K562 (cell line): Measurements from ENCODE around the gene KPNA1. TPM values are rescaled to one million over a fixed set of nuclear protein-coding genes. Genes with fewer than 3 reads are reported as not detected.
A peak's percentile ranks its signal among the peaks of the same experiment; 100 is the strongest.

Experiments used
- ATAC-seq: fragments of 200-7000 bp; cut with Tn5 transposase; 3 replicates; pipeline ENCODE4 v1.9.1; 2020; ENCODE audit warnings: moderate library complexity
- BruUV-seq: library from RNA; stranded (reverse); fragments of 400-500 nt; replicated peaks from 2 replicates; lab custom pipeline; 2021; lab: Mats Ljungman, UMichigan
- CTCF ChIA-PET: fragments of 300-600 bp; formaldehyde crosslinking; extraction: SDS; loops from one replicate; lab custom pipeline; 2021; ENCODE audit warnings: low intra/inter-chr PET ratio; lab: Yijun Ruan, JAX
- POLR2A ChIA-PET: fragments of 300-600, 350-650 bp; sonication (Branson Sonifier 250); formaldehyde crosslinking; extraction: SDS; loops from one replicate; lab custom pipeline; 2021; ENCODE audit warnings: antibody characterized with exemption, inconsistent platforms; lab: Yijun Ruan, JAX
- DNase-seq, 4 experiments: peaks; one replicate each; pipeline versions ENCODE4 v3.0.0 to v3.0.0-alpha.2; 2011 to 2018; ENCODE audit warnings: low spot score in 3 of 4, mixed read lengths in 3 of 4; ENCODE audit errors: extremely low read depth in 1 of 4
- FAIRE-seq: peaks from 2 replicates; lab custom pipeline; 2011; peaks lifted over from hg19 to GRCh38; lab: Jason Lieb, UNC
- H2AFZ ChIP-seq: 2 replicates; pipeline ENCODE4 v1.6.0; 2011; ENCODE audit warnings: low read depth, low read length, control low read depth, inconsistent platforms
- H3K27ac ChIP-seq: fragments of 200-600 bp; 3 replicates; pipeline ENCODE4 v1.8.0; 2011; ENCODE audit warnings: low read depth, mild to moderate bottlenecking, control low read depth, inconsistent platforms, low read length, moderate library complexity, mixed read lengths; ENCODE audit errors: extremely low read depth
- H3K27me3 ChIP-seq, 2 experiments: fragments of 300-600 bp in 1 of 2; 2 replicates in 1 of 2; 3 replicates in 1 of 2; pipeline versions ENCODE4 v1.6.0 to v1.8.0; 2011; ENCODE audit warnings: inconsistent platforms in 2 of 2, low read length in 2 of 2, mild to moderate bottlenecking in 1 of 2, mixed read lengths in 1 of 2, moderate library complexity in 1 of 2; ENCODE audit not compliant: control insufficient read depth in 2 of 2, insufficient read depth in 2 of 2
- H3K36me3 ChIP-seq: fragments of 300-600 bp; 3 replicates; pipeline ENCODE4 v1.8.0; 2011; ENCODE audit warnings: mild to moderate bottlenecking, low read length, inconsistent platforms; ENCODE audit not compliant: control insufficient read depth, insufficient read depth
- H3K4me1 ChIP-seq, 2 experiments: fragments of 200-600 bp in 1 of 2; replicated peaks in 1 of 2; 2 replicates in 1 of 2; 3 replicates in 1 of 2; pipeline versions ENCODE4 v1.5.1 to v1.8.0; 2011; ENCODE audit warnings: inconsistent platforms in 2 of 2, low read length in 2 of 2, mild to moderate bottlenecking in 1 of 2, mixed read lengths in 1 of 2, moderate library complexity in 1 of 2; ENCODE audit not compliant: control insufficient read depth in 2 of 2, insufficient read depth in 2 of 2
- H3K4me2 ChIP-seq: 2 replicates; pipeline ENCODE4 v1.6.1; 2011; ENCODE audit warnings: low read length, control low read depth, inconsistent platforms, mixed read lengths; ENCODE audit not compliant: insufficient read depth
- H3K4me3 ChIP-seq: fragments of 200-600 bp; sonication (generic), shearing (Covaris generic); 2 replicates; pipeline ENCODE4 v1.5.1; 2016; ENCODE audit warnings: control low read depth, inconsistent platforms
- H3K79me2 ChIP-seq: fragments of 200-600 bp; 3 replicates; pipeline ENCODE4 v1.8.0; 2011; ENCODE audit warnings: low read length, inconsistent platforms; ENCODE audit not compliant: control insufficient read depth, insufficient read depth
- H3K9ac ChIP-seq, 2 experiments: 2 replicates each; pipeline versions ENCODE4 v1.6.0 to v1.6.1; 2011; ENCODE audit warnings: low read depth in 2 of 2, low read length in 2 of 2, control low read depth in 1 of 2, inconsistent platforms in 1 of 2, mild to moderate bottlenecking in 1 of 2, mixed read lengths in 1 of 2; ENCODE audit not compliant: insufficient read depth in 1 of 2
- H3K9me1 ChIP-seq: one replicate; pipeline ENCODE4 v1.6.0; 2011; ENCODE audit warnings: inconsistent platforms, mild to moderate bottlenecking, low read length, moderate library complexity; ENCODE audit not compliant: control insufficient read depth, insufficient read depth
- H3K9me3 ChIP-seq: replicated peaks from 2 replicates; pipeline ENCODE4 v1.5.1; 2011; ENCODE audit warnings: low read depth, low read length, inconsistent platforms; ENCODE audit not compliant: control insufficient read depth, insufficient read depth
- H4K20me1 ChIP-seq: replicated peaks from 2 replicates; pipeline ENCODE4 v1.6.1; 2011; ENCODE audit warnings: low read length, inconsistent platforms, mixed read lengths; ENCODE audit not compliant: control insufficient read depth, insufficient read depth
- E2F5 ChIP-seq: sonication (generic); formaldehyde crosslinking; IDR thresholded peaks from 2 replicates; pipeline ENCODE4 v1.8.0; 2022; ENCODE audit warnings: mild to moderate bottlenecking, missing genetic modification reagents
- ETS2 ChIP-seq: IDR thresholded peaks from 2 replicates; pipeline ENCODE4 v1.6.1; 2016; ENCODE audit warnings: borderline replicate concordance, missing genetic modification characterization, mild to moderate bottlenecking, moderate library complexity, missing compliant biosample characterization; ENCODE audit not compliant: poor library complexity, severe bottlenecking
- EZH2 ChIP-seq: IDR thresholded peaks from 2 replicates; pipeline ENCODE4 v1.6.1; 2012; ENCODE audit warnings: low read depth, mild to moderate bottlenecking, inconsistent platforms, low read length, borderline replicate concordance
- JUN ChIP-seq, 2 experiments: sonication (generic) in 1 of 2; formaldehyde crosslinking in 1 of 2; IDR thresholded peaks; 2 replicates each; pipeline versions ENCODE4 v1.6.1 to v1.8.0; 2012 to 2022; ENCODE audit warnings: borderline replicate concordance in 2 of 2, mild to moderate bottlenecking in 2 of 2, improper control_type of control experiment in 1 of 2, low read depth in 1 of 2, low read length in 1 of 2, missing genetic modification reagents in 1 of 2
- MTF1 ChIP-seq: fragments of 250-450 bp; sonication (Bioruptor Pico); IDR thresholded peaks from 2 replicates; pipeline ENCODE4 v1.9.0; 2021; ENCODE audit warnings: moderate library complexity, mild to moderate bottlenecking, inconsistent platforms, borderline replicate concordance
- NFIC ChIP-seq: fragments of 450-650 bp; IDR thresholded peaks from 2 replicates; pipeline ENCODE4 v1.6.1; 2017; ENCODE audit warnings: mild to moderate bottlenecking, inconsistent platforms
- NR4A1 ChIP-seq, 2 experiments: fragments of 250-450 bp in 1 of 2; fragments of 450-650 bp in 1 of 2; sonication (Bioruptor Pico) in 1 of 2; IDR thresholded peaks; 2 replicates each; pipeline versions ENCODE4 v1.4.0 to v1.6.1; 2016 to 2020; ENCODE audit warnings: mild to moderate bottlenecking in 2 of 2, missing compliant biosample characterization in 1 of 2, missing genetic modification characterization in 1 of 2, moderate library complexity in 1 of 2
- PHF20 ChIP-seq: fragments of 450-650 bp; IDR thresholded peaks from 2 replicates; pipeline ENCODE4 v1.6.1; 2018; ENCODE audit not compliant: partially characterized antibody
- ZNF212 ChIP-seq: fragments of 450-650 bp; formaldehyde crosslinking; IDR thresholded peaks from 2 replicates; pipeline ENCODE4 v1.4.0; 2020; ENCODE audit warnings: mild to moderate bottlenecking
- ZNF561 ChIP-seq: fragments of 450-650 bp; formaldehyde crosslinking; conservative IDR thresholded peaks from 2 replicates; pipeline ENCODE4 v1.4.0; 2020; ENCODE audit warnings: mild to moderate bottlenecking, moderate library complexity
- WGBS: fragments of 100-300 bp; shearing (Covaris generic); methylation state at CpG from one replicate; pipeline ENCODE4 v1.1.6; 2016; ENCODE audit warnings: low coverage, mixed read lengths; ENCODE audit not compliant: insufficient coverage; ENCODE audit errors: missing lambda C conversion rate; 5-methylcytosine and 5-hydroxymethylcytosine counted together
- in situ Hi-C: fragments of 300-500 bp; cut with MboI; formaldehyde crosslinking; loops from 4 replicates; pipeline ENCODE4 v1.15.0; 2018; ENCODE audit warnings: inconsistent platforms, mixed read lengths
- intact Hi-C: fragments of 100-400 bp; cut with micrococcal nuclease; formaldehyde crosslinking; loops from 2 replicates; pipeline ENCODE4 v1.14.2; 2022
- polyA plus RNA-seq, 8 experiments: library from polyadenylated mRNA; depleted of rRNA in 4 of 8; stranded (reverse) in 5 of 8; unstranded in 3 of 8; fragments of >200 nt; fragmentation: Nextera tagmentation in 2 of 8; fragmentation: Illumina TruSeq in 1 of 8; extraction: Ambion mirVana in 2 of 8; extraction: Trizol in 1 of 8; gene quantifications; 2 replicates each; pipeline versions ENCODE4 v1.2.1 to v1.2.3, GENCODE V29; 2011 to 2014; ENCODE audit warnings: inconsistent platforms in 1 of 8, missing spikeins in 1 of 8
- total RNA-seq, 7 experiments: library from RNA; depleted of rRNA in 6 of 7; stranded (reverse); fragments of >200 nt in 6 of 7; fragmentation: Illumina TruSeq in 2 of 7; extraction: Trizol in 2 of 7; gene quantifications; 2 replicates each; pipeline versions ENCODE4 v1.2.1 to v1.2.3, GENCODE V29; 2011 to 2021; ENCODE audit warnings: low replicate concordance in 1 of 7
- TF ChIP-seq, protein P1 (sequence below), 2 experiments: fragments of 450-650 bp; conservative IDR thresholded peaks; 2 replicates each; pipeline ENCODE4 v1.6.1; 2017; ENCODE audit warnings: mild to moderate bottlenecking in 2 of 2, moderate library complexity in 2 of 2

The KPNA1 gene
- total and polyA plus RNA-seq, 9 of the 15 experiments (the other 6 are each of a cell fraction or from before 2014, with no cell fraction given): 9.3 to 53.8 (median 33.5) TPM

- ATAC-seq: no peak
- H3K79me2 ChIP-seq: peaks cover 97% of the 10 kb centered on the region
- POLR2A ChIA-PET: interaction anchor here (1.2 kb wide), 1 partner anchor 12 kb away, joined by 3 read pairs; the partner anchor contains the start of gene KPNA1
- in situ Hi-C loops: no loop called here
- no peaks in the 10 kb centered on the region for H3K27me3 ChIP-seq
- BruUV-seq: no TSS peak
- no peaks in the 10 kb centered on the region for H3K36me3 ChIP-seq
- no peaks in the 10 kb centered on the region for H3K9me3 ChIP-seq
- H2AFZ ChIP-seq: no peak overlapping the region
- H3K27ac ChIP-seq: no peak overlapping the region
- H3K4me2 ChIP-seq: 0 out of 2 replicates have a peak overlapping the region, but pooled peaks have one; percentile 36
- 24% methylated on average over 2 of the region's 2 CpGs for WGBS
- peaks cover 4 to 23% of the 10 kb centered on the region in 2 experiments; a peak in 3 of 5 replicates for H3K4me1 ChIP-seq
- TF ChIP-seq ZNF561 (CRISPR knock-in tag): no peak
- TF ChIP-seq NR4A1 (CRISPR knock-in tag; IDR thresholded peaks at IDR 0.05): no peak
- TF ChIP-seq NR4A1 (tag; IDR thresholded peaks at IDR 0.05): no peak
- no peak for TF ChIP-seq ETS2
- H4K20me1 ChIP-seq: peaks cover 11% of the 10 kb centered on the region
- intact Hi-C loops: no loop called here
- FAIRE-seq: no peak
- H3K9me1 ChIP-seq: no peaks in the 10 kb centered on the region
- no peak overlapping the region for H3K9ac ChIP-seq
- CTCF ChIA-PET: no interaction called here
- no peak overlapping the region for H3K4me3 ChIP-seq
- DNase-seq: no peak
Measured at GRCh38 chr3:122502941-122503340, 11.8 kb downstream of the KPNA1 start.

DNA sequence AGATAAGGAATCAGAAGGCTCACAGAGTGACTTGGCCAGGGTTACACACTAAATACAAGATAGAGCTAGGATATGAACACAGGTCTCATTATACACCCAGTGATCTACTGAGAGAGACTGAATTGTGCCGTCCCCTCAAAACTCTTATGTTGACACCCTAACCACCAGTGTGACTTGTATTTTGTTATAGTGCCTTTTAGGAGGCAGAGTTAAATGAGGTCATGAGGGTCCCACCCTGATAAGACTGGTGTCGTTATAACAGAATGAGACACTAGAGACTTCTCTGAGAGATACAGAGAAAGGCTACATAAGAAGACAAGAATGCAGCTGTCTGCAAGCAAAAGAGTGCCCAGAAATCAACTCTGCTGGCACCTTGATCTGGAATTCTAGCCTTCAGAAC lies 12.6 kb downstream of the KPNA1 start:
- peak; percentile 81 for ATAC-seq
- ChIA-PET CTCF (no interaction called here), POLR2A (interaction anchor here (0.7 to 1.2 kb wide), 2 partner anchors 9 to 12 kb away, joined by 3 read pairs; partner anchors contain the start of gene KPNA1)
- H4K20me1 ChIP-seq: peaks cover 15% of the 10 kb centered on the region
- BruUV-seq: no TSS peak
- no peak for FAIRE-seq
- peak; percentile 16 to 41 (median 30) for DNase-seq
- no peak overlapping the region for H2AFZ ChIP-seq
- peak overlapping the region; percentile 36; the same call in 2 of the 3 replicates for H3K27ac ChIP-seq
- H3K4me1 ChIP-seq: peaks cover 4 to 23% of the 10 kb centered on the region in 2 experiments; a peak in 3 of 5 replicates
- 0% methylated on average over 2 of the region's 2 CpGs for WGBS
- no peaks in the 10 kb centered on the region for H3K27me3 ChIP-seq
- no peak overlapping the region for H3K4me3 ChIP-seq
- intact Hi-C loops (no loop called here), in situ Hi-C loops (no loop called here)
- H3K36me3 ChIP-seq: no peaks in the 10 kb centered on the region
- no peaks in the 10 kb centered on the region for H3K9me3 ChIP-seq
- no peaks in the 10 kb centered on the region for H3K9me1 ChIP-seq
- no peak overlapping the region; a peak in 1 of 4 replicates for H3K9ac ChIP-seq
- peak overlapping the region; percentile 36 for H3K4me2 ChIP-seq
- peaks cover 97% of the 10 kb centered on the region for H3K79me2 ChIP-seq
- TF ChIP-seq EZH2 (no peak), MTF1 (CRISPR knock-in tag) (no peak), JUN (IDR thresholded peaks at IDR 0.05; ENCODE audit: borderline replicate concordance, low read depth, low read length) (0 out of 2 replicates have a peak, but pooled peaks have one; percentile 12), JUN (CRISPR knock-in tag; IDR thresholded peaks at IDR 0.05; ENCODE audit: borderline replicate concordance) (no peak), E2F5 (CRISPR knock-in tag) (no peak), NFIC (no peak), ZNF212 (CRISPR knock-in tag) (no peak), PHF20 (no peak)
- TF ChIP-seq, protein P1, sequence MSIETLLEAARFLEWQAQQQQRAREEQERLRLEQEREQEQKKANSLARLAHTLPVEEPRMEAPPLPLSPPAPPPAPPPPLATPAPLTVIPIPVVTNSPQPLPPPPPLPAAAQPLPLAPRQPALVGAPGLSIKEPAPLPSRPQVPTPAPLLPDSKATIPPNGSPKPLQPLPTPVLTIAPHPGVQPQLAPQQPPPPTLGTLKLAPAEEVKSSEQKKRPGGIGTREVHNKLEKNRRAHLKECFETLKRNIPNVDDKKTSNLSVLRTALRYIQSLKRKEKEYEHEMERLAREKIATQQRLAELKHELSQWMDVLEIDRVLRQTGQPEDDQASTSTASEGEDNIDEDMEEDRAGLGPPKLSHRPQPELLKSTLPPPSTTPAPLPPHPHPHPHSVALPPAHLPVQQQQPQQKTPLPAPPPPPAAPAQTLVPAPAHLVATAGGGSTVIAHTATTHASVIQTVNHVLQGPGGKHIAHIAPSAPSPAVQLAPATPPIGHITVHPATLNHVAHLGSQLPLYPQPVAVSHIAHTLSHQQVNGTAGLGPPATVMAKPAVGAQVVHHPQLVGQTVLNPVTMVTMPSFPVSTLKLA (conservative IDR thresholded peaks at IDR 0.05): peak in 1 of 2 experiments; percentile 26; a peak in 1 of 4 replicates
